SK-N-SH (cell line): ENCODE data around the gene VANGL1.
"Not testable (repeated sequence)": the region's sequence is repeated elsewhere in the genome, so short reads cannot be mapped to it uniquely, and the experiment has no call there.

Experiments
- EZH2phosphoT487 ChIP-seq: fragments of 200-600 bp; sonication (generic); IDR thresholded peaks from 2 replicates; pipeline ENCODE4 v1.6.1; 2017; ENCODE audit warnings: low read depth, mixed run types, mild to moderate bottlenecking, antibody characterized with exemption, moderate library complexity, borderline replicate concordance
- JUND ChIP-seq: IDR thresholded peaks from 2 replicates; pipeline ENCODE4 v1.4.0; 2012
- RXRA ChIP-seq: IDR thresholded peaks from 2 replicates; pipeline ENCODE4 v1.4.0; 2012; ENCODE audit warnings: low read depth, mild to moderate bottlenecking, borderline replicate concordance
- TCF12 ChIP-seq: IDR thresholded peaks from 2 replicates; pipeline ENCODE4 v1.4.0; 2012
- TF ChIP-seq, protein P1 (sequence below): fragments of 200-600 bp; sonication (generic); IDR thresholded peaks from 2 replicates; pipeline ENCODE4 v1.6.1; 2017; ENCODE audit warnings: antibody characterized with exemption, mild to moderate bottlenecking, moderate library complexity

DNA sequence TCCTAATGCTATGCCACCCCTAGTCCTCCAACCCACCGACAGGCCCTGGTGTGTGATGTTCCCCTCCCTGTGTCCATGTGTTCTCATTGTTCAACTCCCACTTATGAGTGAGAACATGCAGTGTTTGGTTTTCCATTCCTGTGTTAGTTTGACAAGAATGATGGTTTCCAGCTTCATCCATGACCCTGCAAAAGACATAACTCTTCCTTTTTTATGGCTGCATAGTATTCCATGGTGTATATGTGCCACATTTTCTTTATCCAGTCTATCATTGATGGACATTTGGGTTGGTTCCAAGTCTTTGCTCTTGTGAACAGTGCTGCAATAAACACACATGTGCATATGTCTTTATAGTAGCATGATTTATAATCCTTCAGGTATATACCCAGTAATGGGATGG is 8.2 kb upstream of the VANGL1 start:
- TF ChIP-seq EZH2phosphoT487, JUND, TCF12, RXRA: not testable (repeated sequence)
- TF ChIP-seq, protein P1, sequence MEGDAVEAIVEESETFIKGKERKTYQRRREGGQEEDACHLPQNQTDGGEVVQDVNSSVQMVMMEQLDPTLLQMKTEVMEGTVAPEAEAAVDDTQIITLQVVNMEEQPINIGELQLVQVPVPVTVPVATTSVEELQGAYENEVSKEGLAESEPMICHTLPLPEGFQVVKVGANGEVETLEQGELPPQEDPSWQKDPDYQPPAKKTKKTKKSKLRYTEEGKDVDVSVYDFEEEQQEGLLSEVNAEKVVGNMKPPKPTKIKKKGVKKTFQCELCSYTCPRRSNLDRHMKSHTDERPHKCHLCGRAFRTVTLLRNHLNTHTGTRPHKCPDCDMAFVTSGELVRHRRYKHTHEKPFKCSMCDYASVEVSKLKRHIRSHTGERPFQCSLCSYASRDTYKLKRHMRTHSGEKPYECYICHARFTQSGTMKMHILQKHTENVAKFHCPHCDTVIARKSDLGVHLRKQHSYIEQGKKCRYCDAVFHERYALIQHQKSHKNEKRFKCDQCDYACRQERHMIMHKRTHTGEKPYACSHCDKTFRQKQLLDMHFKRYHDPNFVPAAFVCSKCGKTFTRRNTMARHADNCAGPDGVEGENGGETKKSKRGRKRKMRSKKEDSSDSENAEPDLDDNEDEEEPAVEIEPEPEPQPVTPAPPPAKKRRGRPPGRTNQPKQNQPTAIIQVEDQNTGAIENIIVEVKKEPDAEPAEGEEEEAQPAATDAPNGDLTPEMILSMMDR, result not testable (repeated sequence)
